HEK293 (cell line): ENCODE data around the gene ARHGEF11.

ENCODE experiments used
- CTCF ChIA-PET: fragments of 350-600 bp; formaldehyde crosslinking; extraction: SDS; loops from one replicate; lab custom pipeline; 2021; ENCODE audit warnings: antibody characterized with exemption; lab: Yijun Ruan, JAX
- POLR2A ChIA-PET: fragments of 300-600 bp; formaldehyde crosslinking; extraction: SDS; loops from one replicate; lab custom pipeline; 2020; ENCODE audit warnings: antibody characterized with exemption, inconsistent platforms; lab: Yijun Ruan, JAX
- H3K27ac ChIP-seq: fragments of 200-500 bp; sonication (Bioruptor generic); 2 replicates; pipeline ENCODE4 v1.5.1; 2014; ENCODE audit warnings: low read depth, low read length, control low read depth, inconsistent platforms; ENCODE audit errors: extremely low read depth
- H3K36me3 ChIP-seq, 2 experiments: fragments of 200-500 bp in 1 of 2; sonication (Bioruptor generic) in 1 of 2; 1 replicate in 1 of 2; 2 replicates in 1 of 2; pipeline ENCODE4 v1.5.1; 2014 to 2017; ENCODE audit warnings: inconsistent platforms in 2 of 2, low read length in 2 of 2; ENCODE audit not compliant: control insufficient read depth in 2 of 2, insufficient read depth in 1 of 2
- H3K4me1 ChIP-seq: fragments of 200-500 bp; sonication (Bioruptor generic); 2 replicates; pipeline ENCODE4 v1.5.1; 2014; ENCODE audit warnings: mild to moderate bottlenecking, low read length, inconsistent platforms; ENCODE audit not compliant: control insufficient read depth, insufficient read depth
- H3K4me3 ChIP-seq: 2 replicates; pipeline ENCODE4 v1.5.1; 2011; ENCODE audit warnings: low read depth, mild to moderate bottlenecking, control low read depth, low read length, moderate library complexity
- H3K9me3 ChIP-seq: fragments of 200-500 bp; sonication (Bioruptor generic); 2 replicates; pipeline ENCODE4 v1.5.1; 2014; ENCODE audit warnings: low read depth, low read length, inconsistent platforms; ENCODE audit not compliant: control insufficient read depth, insufficient read depth
- GLI4 ChIP-seq: fragments of 450-650 bp; formaldehyde crosslinking; IDR thresholded peaks from 2 replicates; pipeline ENCODE4 v1.5.1; 2016; ENCODE audit warnings: missing biosample characterization, missing genetic modification characterization
- GLIS2 ChIP-seq: fragments of 450-650 bp; formaldehyde crosslinking; IDR thresholded peaks from 2 replicates; pipeline ENCODE4 v1.5.1; 2016; ENCODE audit warnings: missing biosample characterization, missing genetic modification characterization
- PRDM1 ChIP-seq: fragments of 450-650 bp; formaldehyde crosslinking; IDR thresholded peaks from 2 replicates; pipeline ENCODE4; 2016; ENCODE audit warnings: missing biosample characterization, missing genetic modification characterization
- SP7 ChIP-seq: fragments of 450-650 bp; formaldehyde crosslinking; IDR thresholded peaks from 2 replicates; pipeline ENCODE4 v1.5.1; 2016; ENCODE audit warnings: missing biosample characterization, missing genetic modification characterization
- WT1 ChIP-seq: fragments of 450-650 bp; formaldehyde crosslinking; IDR thresholded peaks from 2 replicates; pipeline ENCODE4 v1.5.1; 2016; ENCODE audit warnings: missing biosample characterization, missing genetic modification characterization
- ZNF114 ChIP-seq: fragments of 450-650 bp; formaldehyde crosslinking; IDR thresholded peaks from 2 replicates; pipeline ENCODE4 v1.5.0; 2017; ENCODE audit warnings: missing biosample characterization, missing genetic modification characterization
- ZNF132 ChIP-seq: fragments of 450-650 bp; formaldehyde crosslinking; IDR thresholded peaks from 2 replicates; pipeline ENCODE4 v1.5.1; 2017; ENCODE audit warnings: missing biosample characterization, missing genetic modification characterization, borderline replicate concordance
- ZNF146 ChIP-seq: fragments of 450-650 bp; formaldehyde crosslinking; IDR thresholded peaks from 2 replicates; pipeline ENCODE4 v1.5.1; 2016; ENCODE audit warnings: missing biosample characterization, missing genetic modification characterization
- ZNF266 ChIP-seq: fragments of 450-650 bp; formaldehyde crosslinking; IDR thresholded peaks from 2 replicates; pipeline ENCODE4 v1.5.1; 2016; ENCODE audit warnings: missing biosample characterization, missing genetic modification characterization, low read depth
- ZNF311 ChIP-seq: fragments of 450-650 bp; formaldehyde crosslinking; IDR thresholded peaks from 2 replicates; pipeline ENCODE4 v1.5.1; 2017; ENCODE audit warnings: missing biosample characterization, missing genetic modification characterization, borderline replicate concordance
- ZNF37A ChIP-seq: fragments of 450-650 bp; IDR thresholded peaks from 2 replicates; pipeline ENCODE4 v1.5.1; 2018; ENCODE audit warnings: missing biosample characterization, missing genetic modification characterization
- TF ChIP-seq, protein P1 (sequence below): fragments of 450-650 bp; formaldehyde crosslinking; IDR thresholded peaks from 2 replicates; pipeline ENCODE4 v1.5.1; 2016; ENCODE audit warnings: missing biosample characterization, missing genetic modification characterization
- TF ChIP-seq, protein P2 (sequence below): fragments of 450-650 bp; formaldehyde crosslinking; IDR thresholded peaks from 2 replicates; pipeline ENCODE4 v1.5.1; 2016; ENCODE audit warnings: missing biosample characterization, missing genetic modification characterization
- TF ChIP-seq, protein P3 (sequence below): fragments of 450-650 bp; formaldehyde crosslinking; IDR thresholded peaks from 2 replicates; pipeline ENCODE4 v1.5.1; 2017; ENCODE audit warnings: missing biosample characterization, missing genetic modification characterization
- TF ChIP-seq, protein P4 (sequence below): fragments of 450-650 bp; formaldehyde crosslinking; IDR thresholded peaks from 2 replicates; pipeline ENCODE4 v1.5.1; 2016; ENCODE audit warnings: missing biosample characterization, missing genetic modification characterization
- TF ChIP-seq, protein P5 (sequence below): fragments of 450-650 bp; formaldehyde crosslinking; IDR thresholded peaks from 2 replicates; pipeline ENCODE4 v1.5.1; 2017; ENCODE audit warnings: missing biosample characterization, mild to moderate bottlenecking, missing genetic modification characterization, moderate library complexity

ARHGEF11 gene

DNA sequence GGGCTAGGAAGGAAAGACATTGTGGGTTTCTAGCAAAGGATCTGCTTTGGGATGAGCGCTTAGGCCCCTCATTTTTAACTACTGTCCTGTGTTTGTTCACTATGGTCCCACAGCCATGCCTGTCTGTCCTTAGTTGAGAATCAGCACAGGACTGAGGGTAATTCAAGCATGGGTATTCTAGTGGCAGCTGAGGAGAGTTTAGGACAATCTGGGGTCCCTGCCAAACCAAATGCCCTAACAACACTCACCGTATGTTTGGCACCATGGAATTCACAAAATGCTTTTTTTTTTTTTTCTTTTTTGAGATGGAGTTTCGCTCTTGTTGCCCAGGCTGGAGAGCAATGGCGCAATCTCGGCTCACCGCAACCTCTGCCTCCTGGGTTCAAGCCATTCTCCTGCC lies 10.4 kb downstream of the ARHGEF11 start (continued):
- TF ChIP-seq, protein P1, sequence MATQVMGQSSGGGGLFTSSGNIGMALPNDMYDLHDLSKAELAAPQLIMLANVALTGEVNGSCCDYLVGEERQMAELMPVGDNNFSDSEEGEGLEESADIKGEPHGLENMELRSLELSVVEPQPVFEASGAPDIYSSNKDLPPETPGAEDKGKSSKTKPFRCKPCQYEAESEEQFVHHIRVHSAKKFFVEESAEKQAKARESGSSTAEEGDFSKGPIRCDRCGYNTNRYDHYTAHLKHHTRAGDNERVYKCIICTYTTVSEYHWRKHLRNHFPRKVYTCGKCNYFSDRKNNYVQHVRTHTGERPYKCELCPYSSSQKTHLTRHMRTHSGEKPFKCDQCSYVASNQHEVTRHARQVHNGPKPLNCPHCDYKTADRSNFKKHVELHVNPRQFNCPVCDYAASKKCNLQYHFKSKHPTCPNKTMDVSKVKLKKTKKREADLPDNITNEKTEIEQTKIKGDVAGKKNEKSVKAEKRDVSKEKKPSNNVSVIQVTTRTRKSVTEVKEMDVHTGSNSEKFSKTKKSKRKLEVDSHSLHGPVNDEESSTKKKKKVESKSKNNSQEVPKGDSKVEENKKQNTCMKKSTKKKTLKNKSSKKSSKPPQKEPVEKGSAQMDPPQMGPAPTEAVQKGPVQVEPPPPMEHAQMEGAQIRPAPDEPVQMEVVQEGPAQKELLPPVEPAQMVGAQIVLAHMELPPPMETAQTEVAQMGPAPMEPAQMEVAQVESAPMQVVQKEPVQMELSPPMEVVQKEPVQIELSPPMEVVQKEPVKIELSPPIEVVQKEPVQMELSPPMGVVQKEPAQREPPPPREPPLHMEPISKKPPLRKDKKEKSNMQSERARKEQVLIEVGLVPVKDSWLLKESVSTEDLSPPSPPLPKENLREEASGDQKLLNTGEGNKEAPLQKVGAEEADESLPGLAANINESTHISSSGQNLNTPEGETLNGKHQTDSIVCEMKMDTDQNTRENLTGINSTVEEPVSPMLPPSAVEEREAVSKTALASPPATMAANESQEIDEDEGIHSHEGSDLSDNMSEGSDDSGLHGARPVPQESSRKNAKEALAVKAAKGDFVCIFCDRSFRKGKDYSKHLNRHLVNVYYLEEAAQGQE, result no peak
- TF ChIP-seq ZNF146 (no peak), ZNF37A (no peak), ZNF311 (tag by site-specific recombination) (no peak), WT1 (tag by site-specific recombination) (no peak)
- TF ChIP-seq, protein P2, sequence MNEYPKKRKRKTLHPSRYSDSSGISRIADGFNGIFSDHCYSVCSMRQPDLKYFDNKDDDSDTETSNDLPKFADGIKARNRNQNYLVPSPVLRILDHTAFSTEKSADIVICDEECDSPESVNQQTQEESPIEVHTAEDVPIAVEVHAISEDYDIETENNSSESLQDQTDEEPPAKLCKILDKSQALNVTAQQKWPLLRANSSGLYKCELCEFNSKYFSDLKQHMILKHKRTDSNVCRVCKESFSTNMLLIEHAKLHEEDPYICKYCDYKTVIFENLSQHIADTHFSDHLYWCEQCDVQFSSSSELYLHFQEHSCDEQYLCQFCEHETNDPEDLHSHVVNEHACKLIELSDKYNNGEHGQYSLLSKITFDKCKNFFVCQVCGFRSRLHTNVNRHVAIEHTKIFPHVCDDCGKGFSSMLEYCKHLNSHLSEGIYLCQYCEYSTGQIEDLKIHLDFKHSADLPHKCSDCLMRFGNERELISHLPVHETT (tag by site-specific recombination), result no peak
- TF ChIP-seq, all 188 proteins: peak for 0

DNA sequence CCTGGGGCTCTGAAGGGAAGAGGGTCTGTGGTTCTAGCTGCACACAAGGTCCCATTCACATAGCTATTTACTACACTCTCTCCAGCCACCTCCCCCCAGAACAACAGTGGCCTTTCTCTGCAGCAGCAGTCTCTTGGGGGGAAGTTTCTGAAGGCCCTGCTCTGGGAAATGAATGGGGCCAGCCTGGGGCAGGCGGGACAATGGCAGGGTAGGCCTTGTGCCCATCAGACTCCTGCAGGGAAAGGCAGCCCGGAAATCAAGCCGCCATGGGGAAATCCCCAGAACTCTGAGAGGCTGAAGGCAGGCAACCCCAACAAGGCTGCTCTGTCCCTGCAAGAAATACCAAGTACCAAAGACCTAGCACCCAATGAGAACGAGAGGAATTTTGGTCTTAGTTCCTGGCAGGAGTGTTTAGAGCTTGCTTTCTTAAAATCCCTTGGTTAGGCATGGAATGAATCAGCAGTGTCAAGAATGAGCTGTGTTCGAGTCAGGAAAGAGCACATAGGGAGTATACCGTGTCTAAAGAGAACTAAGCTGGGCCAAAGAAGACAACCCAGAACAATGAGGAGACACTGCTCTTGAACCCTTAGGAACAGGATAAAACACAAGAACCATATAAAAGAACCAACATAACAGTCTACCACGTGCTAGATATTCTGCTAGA lies 11.3 kb downstream of the ARHGEF11 start:
- H3K4me3 ChIP-seq, result no peak overlapping the region
- H3K27ac ChIP-seq, result no peak overlapping the region
- H3K36me3 ChIP-seq, result no peaks in the 10 kb centered on the region
- TF ChIP-seq ZNF132 (tag by site-specific recombination) (no peak), GLI4 (no peak), PRDM1 (tag by site-specific recombination) (no peak), ZNF266 (tag by site-specific recombination) (no peak), GLIS2 (tag by site-specific recombination) (no peak)
- TF ChIP-seq, protein P3, sequence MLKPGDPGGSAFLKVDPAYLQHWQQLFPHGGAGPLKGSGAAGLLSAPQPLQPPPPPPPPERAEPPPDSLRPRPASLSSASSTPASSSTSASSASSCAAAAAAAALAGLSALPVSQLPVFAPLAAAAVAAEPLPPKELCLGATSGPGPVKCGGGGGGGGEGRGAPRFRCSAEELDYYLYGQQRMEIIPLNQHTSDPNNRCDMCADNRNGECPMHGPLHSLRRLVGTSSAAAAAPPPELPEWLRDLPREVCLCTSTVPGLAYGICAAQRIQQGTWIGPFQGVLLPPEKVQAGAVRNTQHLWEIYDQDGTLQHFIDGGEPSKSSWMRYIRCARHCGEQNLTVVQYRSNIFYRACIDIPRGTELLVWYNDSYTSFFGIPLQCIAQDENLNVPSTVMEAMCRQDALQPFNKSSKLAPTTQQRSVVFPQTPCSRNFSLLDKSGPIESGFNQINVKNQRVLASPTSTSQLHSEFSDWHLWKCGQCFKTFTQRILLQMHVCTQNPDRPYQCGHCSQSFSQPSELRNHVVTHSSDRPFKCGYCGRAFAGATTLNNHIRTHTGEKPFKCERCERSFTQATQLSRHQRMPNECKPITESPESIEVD, result no peak
- TF ChIP-seq, protein P4, sequence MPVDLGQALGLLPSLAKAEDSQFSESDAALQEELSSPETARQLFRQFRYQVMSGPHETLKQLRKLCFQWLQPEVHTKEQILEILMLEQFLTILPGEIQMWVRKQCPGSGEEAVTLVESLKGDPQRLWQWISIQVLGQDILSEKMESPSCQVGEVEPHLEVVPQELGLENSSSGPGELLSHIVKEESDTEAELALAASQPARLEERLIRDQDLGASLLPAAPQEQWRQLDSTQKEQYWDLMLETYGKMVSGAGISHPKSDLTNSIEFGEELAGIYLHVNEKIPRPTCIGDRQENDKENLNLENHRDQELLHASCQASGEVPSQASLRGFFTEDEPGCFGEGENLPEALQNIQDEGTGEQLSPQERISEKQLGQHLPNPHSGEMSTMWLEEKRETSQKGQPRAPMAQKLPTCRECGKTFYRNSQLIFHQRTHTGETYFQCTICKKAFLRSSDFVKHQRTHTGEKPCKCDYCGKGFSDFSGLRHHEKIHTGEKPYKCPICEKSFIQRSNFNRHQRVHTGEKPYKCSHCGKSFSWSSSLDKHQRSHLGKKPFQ (tag by site-specific recombination), result no peak
- TF ChIP-seq, all 188 proteins: peak for 0
- Histone ChIP-seq H3K9me3 (no peaks in the 10 kb centered on the region), H3K4me1 (no peaks in the 10 kb centered on the region)
- POLR2A ChIA-PET, result no interaction called here
- CTCF ChIA-PET, result interaction anchor here (0.6 to 1.2 kb wide), 2 partner anchors 36 to 106 kb away, joined by 3 to 5 read pairs; no protein-coding TSS in a partner anchor

DNA sequence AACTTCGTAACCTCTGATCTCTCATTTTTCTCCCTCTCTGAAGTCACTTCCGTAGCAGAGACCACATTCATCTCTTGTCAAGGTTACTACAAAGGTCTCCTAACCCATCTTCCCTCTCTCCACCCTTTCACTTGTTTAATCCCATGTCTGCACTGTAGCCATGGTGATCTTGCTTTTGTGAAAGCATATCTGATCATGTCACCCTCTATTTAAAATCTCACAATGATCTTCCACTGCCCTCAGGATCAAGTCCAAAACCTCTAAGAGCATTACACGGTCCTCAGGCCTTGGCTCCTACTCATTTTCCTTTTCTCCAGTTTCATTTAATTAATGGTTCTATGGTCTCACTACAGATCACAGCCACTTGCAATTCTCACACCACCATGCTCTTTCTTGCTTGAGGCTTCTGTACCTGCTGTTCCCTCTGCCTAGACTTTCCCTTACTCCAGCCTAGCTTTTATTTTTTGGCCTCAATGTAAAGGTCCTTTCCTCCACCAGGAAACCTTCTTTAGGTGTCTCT lies 12.1 kb downstream of the ARHGEF11 start:
- Histone ChIP-seq H3K36me3 (no peaks in the 10 kb centered on the region), H3K27ac (no peak overlapping the region), H3K4me1 (no peaks in the 10 kb centered on the region), H3K4me3 (no peak overlapping the region), H3K9me3 (no peaks in the 10 kb centered on the region)
- ChIA-PET POLR2A (no interaction called here), CTCF (interaction anchor here (1.2 kb wide), 1 partner anchor 106 kb away, joined by 5 read pairs; no protein-coding TSS in a partner anchor)
- TF ChIP-seq, protein P5, sequence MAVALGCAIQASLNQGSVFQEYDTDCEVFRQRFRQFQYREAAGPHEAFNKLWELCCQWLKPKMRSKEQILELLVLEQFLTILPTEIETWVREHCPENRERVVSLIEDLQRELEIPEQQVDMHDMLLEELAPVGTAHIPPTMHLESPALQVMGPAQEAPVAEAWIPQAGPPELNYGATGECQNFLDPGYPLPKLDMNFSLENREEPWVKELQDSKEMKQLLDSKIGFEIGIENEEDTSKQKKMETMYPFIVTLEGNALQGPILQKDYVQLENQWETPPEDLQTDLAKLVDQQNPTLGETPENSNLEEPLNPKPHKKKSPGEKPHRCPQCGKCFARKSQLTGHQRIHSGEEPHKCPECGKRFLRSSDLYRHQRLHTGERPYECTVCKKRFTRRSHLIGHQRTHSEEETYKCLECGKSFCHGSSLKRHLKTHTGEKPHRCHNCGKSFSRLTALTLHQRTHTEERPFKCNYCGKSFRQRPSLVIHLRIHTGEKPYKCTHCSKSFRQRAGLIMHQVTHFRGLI (tag by site-specific recombination), result no peak
- TF ChIP-seq ZNF114 (tag by site-specific recombination) (no peak), PRDM1 (tag by site-specific recombination) (peak; percentile 48; the same call in 1 of the 2 replicates), SP7 (tag by site-specific recombination) (peak; percentile 94)
